HCT116 (cell line): ENCODE measurements around the gene PDYN.

ENCODE experiments used
- CEBPB ChIP-seq: IDR thresholded peaks from 2 replicates; pipeline ENCODE4 v1.6.1; 2012; ENCODE audit warnings: low read depth
- EZH2 ChIP-seq: fragments of 200-600 bp; sonication (generic); IDR thresholded peaks from 2 replicates; pipeline ENCODE4 v1.6.1; 2017; ENCODE audit warnings: antibody characterized with exemption, mixed run types
- EZH2phosphoT487 ChIP-seq: fragments of 200-600 bp; IDR thresholded peaks from 2 replicates; pipeline ENCODE4 v1.6.1; 2018; ENCODE audit warnings: antibody characterized with exemption, borderline replicate concordance
- FOSL1 ChIP-seq: IDR thresholded peaks from 2 replicates; pipeline ENCODE4 v1.6.1; 2012; ENCODE audit warnings: low read depth
- MAX ChIP-seq: IDR thresholded peaks from 2 replicates; pipeline ENCODE4 v1.6.1; 2012
- POLR2A ChIP-seq: IDR thresholded peaks from 2 replicates; pipeline ENCODE4 v1.7.0; 2011; ENCODE audit warnings: borderline replicate concordance; ENCODE audit not compliant: insufficient read depth, insufficient read length; ENCODE audit errors: extremely low read depth
- POLR2AphosphoS5 ChIP-seq: IDR thresholded peaks from 2 replicates; pipeline ENCODE4 v1.6.1; 2011; ENCODE audit warnings: mild to moderate bottlenecking, low read depth, low read length, moderate library complexity
- SIN3A ChIP-seq: IDR thresholded peaks from 2 replicates; pipeline ENCODE4 v1.6.1; 2012; ENCODE audit warnings: low read depth
- SRF ChIP-seq: IDR thresholded peaks from 2 replicates; pipeline ENCODE4 v1.6.1; 2012; ENCODE audit warnings: low read depth
- ZBTB33 ChIP-seq: IDR thresholded peaks from 2 replicates; pipeline ENCODE4 v1.6.1; 2011; ENCODE audit warnings: mild to moderate bottlenecking, low read length, moderate library complexity; ENCODE audit not compliant: insufficient replicate concordance; ENCODE audit errors: extremely low read depth
- ZNF274 ChIP-seq: fragments of 200-500 bp; sonication (Bioruptor generic); IDR thresholded peaks from 2 replicates; pipeline ENCODE4 v1.6.1; 2014; ENCODE audit warnings: mild to moderate bottlenecking, low read depth, low read length, inconsistent platforms
- TF ChIP-seq, protein P1 (sequence below), 3 experiments: fragments of 200-600 bp in 1 of 3; sonication (generic) in 1 of 3; IDR thresholded peaks in 2 of 3; conservative IDR thresholded peaks in 1 of 3; 2 replicates each; pipeline ENCODE4 v1.5.1; 2012 to 2017; ENCODE audit warnings: low read depth in 2 of 3, low read length in 2 of 3, antibody characterized with exemption in 1 of 3, borderline replicate concordance in 1 of 3, control low read depth in 1 of 3, mild to moderate bottlenecking in 1 of 3, mixed read lengths in 1 of 3, mixed run types in 1 of 3, moderate library complexity in 1 of 3; ENCODE audit not compliant: insufficient read depth in 1 of 3

DNA sequence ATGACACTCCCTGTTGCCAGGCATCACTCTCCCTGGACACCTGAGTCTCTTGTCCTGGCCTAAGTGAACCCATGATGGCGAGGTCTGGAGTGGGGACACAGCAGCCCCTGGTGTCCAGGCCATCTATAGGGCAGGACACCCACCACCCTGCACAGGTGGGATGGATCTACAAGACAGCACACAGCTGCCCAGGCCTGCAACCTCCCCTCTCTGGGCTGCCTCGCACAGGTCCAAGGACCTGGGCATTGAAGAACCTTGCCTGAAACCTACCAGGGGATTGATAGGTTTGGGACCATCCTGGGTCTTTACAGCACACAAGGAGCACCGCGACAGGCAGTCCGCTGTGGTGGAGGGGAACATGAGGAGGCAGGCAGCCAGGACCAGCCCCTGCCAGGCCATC lies 11.2 kb downstream of the PDYN start:
- TF ChIP-seq, protein P1, sequence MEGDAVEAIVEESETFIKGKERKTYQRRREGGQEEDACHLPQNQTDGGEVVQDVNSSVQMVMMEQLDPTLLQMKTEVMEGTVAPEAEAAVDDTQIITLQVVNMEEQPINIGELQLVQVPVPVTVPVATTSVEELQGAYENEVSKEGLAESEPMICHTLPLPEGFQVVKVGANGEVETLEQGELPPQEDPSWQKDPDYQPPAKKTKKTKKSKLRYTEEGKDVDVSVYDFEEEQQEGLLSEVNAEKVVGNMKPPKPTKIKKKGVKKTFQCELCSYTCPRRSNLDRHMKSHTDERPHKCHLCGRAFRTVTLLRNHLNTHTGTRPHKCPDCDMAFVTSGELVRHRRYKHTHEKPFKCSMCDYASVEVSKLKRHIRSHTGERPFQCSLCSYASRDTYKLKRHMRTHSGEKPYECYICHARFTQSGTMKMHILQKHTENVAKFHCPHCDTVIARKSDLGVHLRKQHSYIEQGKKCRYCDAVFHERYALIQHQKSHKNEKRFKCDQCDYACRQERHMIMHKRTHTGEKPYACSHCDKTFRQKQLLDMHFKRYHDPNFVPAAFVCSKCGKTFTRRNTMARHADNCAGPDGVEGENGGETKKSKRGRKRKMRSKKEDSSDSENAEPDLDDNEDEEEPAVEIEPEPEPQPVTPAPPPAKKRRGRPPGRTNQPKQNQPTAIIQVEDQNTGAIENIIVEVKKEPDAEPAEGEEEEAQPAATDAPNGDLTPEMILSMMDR (IDR thresholded peaks at IDR 0.05 in 2 of 3, conservative IDR thresholded peaks at IDR 0.05 in 1 of 3; ENCODE audit: borderline replicate concordance in 1 of 3, insufficient read depth in 1 of 3, low read depth in 2 of 3, low read length in 2 of 3): no peak
- no peak for TF ChIP-seq CEBPB
- no peak for TF ChIP-seq MAX
- no peak for TF ChIP-seq POLR2A
- TF ChIP-seq EZH2: no peak
- TF ChIP-seq SIN3A: no peak
- no peak for TF ChIP-seq EZH2phosphoT487
- no peak for TF ChIP-seq POLR2AphosphoS5
- TF ChIP-seq ZNF274: no peak
- TF ChIP-seq FOSL1: no peak
- no peak for TF ChIP-seq SRF
- TF ChIP-seq ZBTB33: no peak
